ENCODE data around the gene MAGEC1.
"Not testable (repeated sequence)": the region's sequence is repeated elsewhere in the genome, so short reads cannot be mapped to it uniquely, and the experiment has no call there.

MAGEC1 gene, protein sequence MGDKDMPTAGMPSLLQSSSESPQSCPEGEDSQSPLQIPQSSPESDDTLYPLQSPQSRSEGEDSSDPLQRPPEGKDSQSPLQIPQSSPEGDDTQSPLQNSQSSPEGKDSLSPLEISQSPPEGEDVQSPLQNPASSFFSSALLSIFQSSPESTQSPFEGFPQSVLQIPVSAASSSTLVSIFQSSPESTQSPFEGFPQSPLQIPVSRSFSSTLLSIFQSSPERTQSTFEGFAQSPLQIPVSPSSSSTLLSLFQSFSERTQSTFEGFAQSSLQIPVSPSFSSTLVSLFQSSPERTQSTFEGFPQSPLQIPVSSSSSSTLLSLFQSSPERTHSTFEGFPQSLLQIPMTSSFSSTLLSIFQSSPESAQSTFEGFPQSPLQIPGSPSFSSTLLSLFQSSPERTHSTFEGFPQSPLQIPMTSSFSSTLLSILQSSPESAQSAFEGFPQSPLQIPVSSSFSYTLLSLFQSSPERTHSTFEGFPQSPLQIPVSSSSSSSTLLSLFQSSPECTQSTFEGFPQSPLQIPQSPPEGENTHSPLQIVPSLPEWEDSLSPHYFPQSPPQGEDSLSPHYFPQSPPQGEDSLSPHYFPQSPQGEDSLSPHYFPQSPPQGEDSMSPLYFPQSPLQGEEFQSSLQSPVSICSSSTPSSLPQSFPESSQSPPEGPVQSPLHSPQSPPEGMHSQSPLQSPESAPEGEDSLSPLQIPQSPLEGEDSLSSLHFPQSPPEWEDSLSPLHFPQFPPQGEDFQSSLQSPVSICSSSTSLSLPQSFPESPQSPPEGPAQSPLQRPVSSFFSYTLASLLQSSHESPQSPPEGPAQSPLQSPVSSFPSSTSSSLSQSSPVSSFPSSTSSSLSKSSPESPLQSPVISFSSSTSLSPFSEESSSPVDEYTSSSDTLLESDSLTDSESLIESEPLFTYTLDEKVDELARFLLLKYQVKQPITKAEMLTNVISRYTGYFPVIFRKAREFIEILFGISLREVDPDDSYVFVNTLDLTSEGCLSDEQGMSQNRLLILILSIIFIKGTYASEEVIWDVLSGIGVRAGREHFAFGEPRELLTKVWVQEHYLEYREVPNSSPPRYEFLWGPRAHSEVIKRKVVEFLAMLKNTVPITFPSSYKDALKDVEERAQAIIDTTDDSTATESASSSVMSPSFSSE

GRCh38 chrX:141903400-141904155 is at the start of gene MAGEC1:
MAGEC1 (plus strand) TSS chrX:141903894; CDS start chrX:141905073, 1,179 bp downstream.
- DNase-seq = no peak

GRCh38 chrX:141857479-141857878 is 46.2 kb upstream of the MAGEC1 start:
- no peak for DNase-seq

DNA sequence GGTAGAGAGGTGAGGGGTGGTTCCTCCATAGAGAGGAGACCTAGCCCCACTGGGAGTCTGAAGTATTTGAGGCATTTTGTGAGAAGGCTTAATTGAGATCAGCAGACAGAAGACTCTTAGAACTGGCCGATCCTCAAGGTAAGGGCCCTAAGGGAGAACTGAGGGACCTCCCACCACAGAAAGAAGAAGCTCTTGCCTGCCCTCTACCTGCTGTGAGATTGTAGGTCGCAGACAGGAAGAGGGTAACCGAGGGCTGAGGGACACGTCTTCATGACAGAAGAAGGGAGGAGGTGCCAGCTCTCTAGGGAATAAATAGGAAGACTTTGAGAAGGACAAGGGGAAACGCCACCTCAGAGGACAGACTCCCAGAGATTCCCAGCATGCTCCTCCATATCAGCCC is 24.1 kb upstream of the MAGEC1 start:
- no peak for DNase-seq

- DNase-seq = not testable (repeated sequence)
Observed at GRCh38 chrX:141888811-141889210, 14.9 kb upstream of the MAGEC1 start.

DNA sequence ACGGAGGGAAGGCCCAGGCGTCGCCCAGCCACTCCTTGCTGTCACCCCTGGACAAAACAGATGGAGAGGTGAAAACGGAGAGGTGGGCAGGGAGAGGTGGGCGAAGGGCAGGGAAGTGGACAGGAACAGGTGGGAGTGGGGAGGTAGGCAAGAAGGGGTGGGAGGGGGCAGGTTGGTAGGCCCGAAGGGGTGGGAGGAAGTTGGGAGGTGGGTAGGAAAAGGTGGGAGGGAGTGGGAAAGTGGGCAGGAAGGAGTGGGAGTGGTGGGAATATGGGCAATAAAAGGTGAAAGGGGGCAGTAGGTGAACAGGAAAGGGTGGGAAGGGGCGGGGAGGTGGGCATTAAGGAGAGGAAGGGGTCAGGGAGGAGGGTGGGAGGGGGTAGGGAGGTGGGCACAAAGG is 9.0 kb upstream of the MAGEC1 start:
- no peak for DNase-seq

- DNase-seq = no peak
Observed at GRCh38 chrX:141897690-141898089, 6.0 kb upstream of the MAGEC1 start.

DNA sequence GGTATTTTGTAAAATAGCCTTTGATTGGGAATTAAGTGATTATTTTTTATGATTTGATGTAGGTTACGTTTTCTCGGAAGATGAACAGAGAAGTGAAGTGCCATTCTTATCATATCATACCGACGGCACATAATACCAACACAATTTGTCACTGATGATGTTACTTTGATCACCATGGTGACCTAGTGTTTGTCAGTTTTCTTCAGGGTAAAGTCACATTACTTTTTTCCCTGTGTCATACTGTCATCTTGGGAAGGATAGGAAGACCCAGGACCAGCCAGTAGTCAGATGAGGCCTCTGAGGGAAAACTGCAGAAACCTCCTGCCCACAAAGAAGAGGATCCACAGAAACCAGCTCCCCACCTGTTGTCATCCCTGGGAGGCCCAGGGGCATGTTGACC is 1.3 kb upstream of the MAGEC1 start:
- DNase-seq = no peak

GRCh38 chrX:141904262-141904661 is 568 bp downstream of the MAGEC1 start:
- DNase-seq = no peak

- DNase-seq = no peak
Observed at GRCh38 chrX:141917801-141918200, 14.1 kb downstream of the MAGEC1 start.

- no peak for DNase-seq
Observed at GRCh38 chrX:141924293-141924692, 20.6 kb downstream of the MAGEC1 start.

- no peak for DNase-seq
Observed at GRCh38 chrX:141928432-141928831, 24.7 kb downstream of the MAGEC1 start.

GRCh38 chrX:141934059-141934641 is 30.5 kb downstream of the MAGEC1 start:
- no peak for DNase-seq

DNA sequence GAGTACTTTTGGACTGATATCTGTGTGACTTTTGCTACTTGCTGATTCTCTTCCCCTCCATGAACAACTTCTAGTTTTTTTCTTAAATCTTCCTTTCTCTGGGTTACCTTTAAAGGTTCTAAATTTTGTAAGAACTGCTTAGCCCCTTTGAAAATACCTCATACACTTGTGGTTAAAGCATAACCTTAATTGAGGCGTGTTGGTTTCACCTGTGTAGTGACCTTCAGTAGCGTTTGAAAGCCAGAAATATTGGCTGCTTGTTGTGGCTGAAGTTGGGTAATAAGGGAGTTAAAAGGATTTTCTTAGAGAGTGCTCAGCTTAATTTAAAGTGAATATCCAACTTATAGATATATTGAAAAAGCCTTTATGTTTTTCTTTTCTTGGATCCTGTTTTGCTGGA is 32.0 kb downstream of the MAGEC1 start:
- DNase-seq = no peak

DNA sequence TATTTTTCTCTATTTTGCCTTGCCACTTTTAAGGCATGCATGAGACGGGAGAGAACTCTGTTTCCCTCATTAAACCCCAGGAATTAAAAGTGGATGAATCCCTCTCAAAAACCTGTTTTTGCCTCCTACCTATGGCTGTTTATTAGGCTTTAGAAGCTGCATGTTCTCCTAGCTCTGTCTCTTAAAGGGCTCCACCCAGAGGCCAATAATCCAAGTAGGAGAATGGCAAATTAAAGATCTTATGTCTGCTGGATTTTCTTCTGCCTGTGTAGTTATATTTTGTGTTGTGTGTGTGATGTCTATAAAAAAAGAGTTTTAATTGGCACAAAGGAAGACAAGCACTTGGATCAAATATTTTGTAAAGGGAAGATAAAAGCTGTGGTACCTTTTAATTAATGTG is 32.4 kb downstream of the MAGEC1 start:
- DNase-seq = no peak

GRCh38 chrX:141941234-141941633 is 37.5 kb downstream of the MAGEC1 start:
- DNase-seq = no peak

GRCh38 chrX:141945426-141945825 is 41.7 kb downstream of the MAGEC1 start:
- no peak for DNase-seq

- no peak for DNase-seq
Observed at GRCh38 chrX:141947350-141947749, 43.7 kb downstream of the MAGEC1 start.

DNA sequence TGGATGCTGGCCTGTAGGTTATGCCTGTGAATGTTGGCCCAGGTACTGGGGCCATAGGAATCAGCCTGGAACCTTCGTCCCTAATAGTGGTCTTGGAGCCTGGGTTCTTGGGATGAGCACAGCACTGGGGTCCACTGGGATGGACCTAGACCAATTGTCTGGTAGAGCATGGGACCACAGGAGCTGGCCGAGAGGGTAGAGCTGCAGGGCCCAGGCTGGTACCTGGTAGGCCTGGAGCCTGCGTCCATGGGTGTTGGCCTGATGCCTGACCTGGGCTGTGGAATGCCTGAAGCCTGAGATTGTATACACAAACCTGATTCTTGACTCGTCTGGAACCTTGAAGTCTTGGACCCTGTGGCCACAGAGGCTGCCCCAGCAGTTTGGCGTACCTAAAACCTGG is 48.9 kb downstream of the MAGEC1 start:
- DNase-seq = no peak

- DNase-seq = no peak
Observed at GRCh38 chrX:141958675-141959074, 55.0 kb downstream of the MAGEC1 start.
